PFSK-1 (cell line): ENCODE results near the gene APP. TPM values are rescaled to one million over a fixed set of nuclear protein-coding genes. Genes with fewer than 3 reads are reported as not detected.

Source experiments
- FOXP2 ChIP-seq: optimal IDR thresholded peaks from 2 replicates; pipeline ENCODE3; 2011; ENCODE audit warnings: borderline replicate concordance, control low read depth, inconsistent platforms; ENCODE audit not compliant: insufficient read depth; ENCODE audit errors: extremely low read length, extremely low read depth
- POLR2AphosphoS5 ChIP-seq: IDR thresholded peaks from 2 replicates; pipeline ENCODE4 v1.6.1; 2012; ENCODE audit warnings: low read depth, mild to moderate bottlenecking, control low read depth, low read length, moderate library complexity
- SIN3A ChIP-seq: IDR thresholded peaks from 2 replicates; pipeline ENCODE4 v1.6.1; 2012; ENCODE audit warnings: mild to moderate bottlenecking, low read length, moderate library complexity, borderline replicate concordance; ENCODE audit not compliant: insufficient read depth
- TAF1 ChIP-seq: IDR thresholded peaks from 2 replicates; pipeline ENCODE4 v1.6.1; 2012; ENCODE audit warnings: low read length, control low read depth, borderline replicate concordance; ENCODE audit not compliant: insufficient read depth
- polyA plus RNA-seq: library from polyadenylated mRNA; unstranded; fragments of >200 nt; gene quantifications from one replicate; pipeline ENCODE4 v1.2.1, GENCODE V29; 2012; ENCODE audit warnings: low read depth, missing spikeins; ENCODE audit not compliant: insufficient read length
- TF ChIP-seq, protein P1 (sequence below), 2 experiments: IDR thresholded peaks; 2 replicates each; pipeline versions ENCODE4 v1.6.1 to v1.8.0; 2011 to 2012; ENCODE audit warnings: low read depth in 2 of 2, low read length in 2 of 2, control low read depth in 1 of 2, inconsistent platforms in 1 of 2, mild to moderate bottlenecking in 1 of 2, moderate library complexity in 1 of 2; ENCODE audit not compliant: insufficient read depth in 1 of 2

The APP gene
- 1,412 TPM for polyA plus RNA-seq

DNA sequence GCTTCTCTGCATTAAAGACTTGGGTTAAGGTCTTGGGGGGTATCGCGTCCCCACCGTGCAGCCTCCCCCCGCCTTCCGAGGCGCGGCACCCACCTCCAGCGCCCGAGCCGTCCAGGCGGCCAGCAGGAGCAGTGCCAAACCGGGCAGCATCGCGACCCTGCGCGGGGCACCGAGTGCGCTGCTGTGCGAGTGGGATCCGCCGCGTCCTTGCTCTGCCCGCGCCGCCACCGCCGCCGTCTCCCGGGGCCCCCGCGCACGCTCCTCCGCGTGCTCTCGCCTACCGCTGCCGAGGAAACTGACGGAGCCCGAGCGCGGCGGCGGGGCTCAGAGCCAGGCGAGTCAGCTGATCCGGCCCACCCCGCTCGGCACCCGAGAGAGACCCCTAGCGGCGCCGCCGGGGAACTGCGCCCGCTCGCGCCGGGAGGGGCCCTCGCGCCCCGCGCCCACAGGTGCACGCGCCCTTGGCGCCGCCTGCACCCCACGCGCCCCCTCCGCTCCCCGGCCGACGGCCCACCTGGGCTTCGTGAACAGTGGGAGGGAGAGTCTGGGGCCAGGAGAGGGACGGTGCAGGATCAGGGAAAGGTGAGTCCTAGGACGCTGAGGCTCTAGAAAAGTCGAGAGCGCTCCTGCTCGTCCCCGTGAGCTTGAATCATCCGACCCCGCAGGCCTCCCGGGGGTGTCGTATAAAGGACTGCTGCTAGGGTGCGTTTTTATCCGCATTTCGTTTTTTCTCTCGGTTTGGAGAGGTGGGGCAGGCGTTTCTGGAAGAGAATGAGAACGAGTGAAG, at the start of gene APP:
TSS of gene APP (minus strand) at position 300 of the 787 bp plus-strand sequence. CDS start at position 150, 150 bp downstream.
- TF ChIP-seq SIN3A (peak; percentile 61; the same call in 1 of the 2 replicates), TAF1 (peak; percentile 88), FOXP2 (peak; percentile 97), POLR2AphosphoS5 (peak; percentile 88)
- TF ChIP-seq, protein P1, sequence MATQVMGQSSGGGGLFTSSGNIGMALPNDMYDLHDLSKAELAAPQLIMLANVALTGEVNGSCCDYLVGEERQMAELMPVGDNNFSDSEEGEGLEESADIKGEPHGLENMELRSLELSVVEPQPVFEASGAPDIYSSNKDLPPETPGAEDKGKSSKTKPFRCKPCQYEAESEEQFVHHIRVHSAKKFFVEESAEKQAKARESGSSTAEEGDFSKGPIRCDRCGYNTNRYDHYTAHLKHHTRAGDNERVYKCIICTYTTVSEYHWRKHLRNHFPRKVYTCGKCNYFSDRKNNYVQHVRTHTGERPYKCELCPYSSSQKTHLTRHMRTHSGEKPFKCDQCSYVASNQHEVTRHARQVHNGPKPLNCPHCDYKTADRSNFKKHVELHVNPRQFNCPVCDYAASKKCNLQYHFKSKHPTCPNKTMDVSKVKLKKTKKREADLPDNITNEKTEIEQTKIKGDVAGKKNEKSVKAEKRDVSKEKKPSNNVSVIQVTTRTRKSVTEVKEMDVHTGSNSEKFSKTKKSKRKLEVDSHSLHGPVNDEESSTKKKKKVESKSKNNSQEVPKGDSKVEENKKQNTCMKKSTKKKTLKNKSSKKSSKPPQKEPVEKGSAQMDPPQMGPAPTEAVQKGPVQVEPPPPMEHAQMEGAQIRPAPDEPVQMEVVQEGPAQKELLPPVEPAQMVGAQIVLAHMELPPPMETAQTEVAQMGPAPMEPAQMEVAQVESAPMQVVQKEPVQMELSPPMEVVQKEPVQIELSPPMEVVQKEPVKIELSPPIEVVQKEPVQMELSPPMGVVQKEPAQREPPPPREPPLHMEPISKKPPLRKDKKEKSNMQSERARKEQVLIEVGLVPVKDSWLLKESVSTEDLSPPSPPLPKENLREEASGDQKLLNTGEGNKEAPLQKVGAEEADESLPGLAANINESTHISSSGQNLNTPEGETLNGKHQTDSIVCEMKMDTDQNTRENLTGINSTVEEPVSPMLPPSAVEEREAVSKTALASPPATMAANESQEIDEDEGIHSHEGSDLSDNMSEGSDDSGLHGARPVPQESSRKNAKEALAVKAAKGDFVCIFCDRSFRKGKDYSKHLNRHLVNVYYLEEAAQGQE (IDR thresholded peaks at IDR 0.05; ENCODE audit: insufficient read depth in 1 of 2, low read depth in 2 of 2, low read length in 2 of 2) = 0 out of 4 replicates have a peak, but pooled peaks have one; percentile 39 to 47

DNA sequence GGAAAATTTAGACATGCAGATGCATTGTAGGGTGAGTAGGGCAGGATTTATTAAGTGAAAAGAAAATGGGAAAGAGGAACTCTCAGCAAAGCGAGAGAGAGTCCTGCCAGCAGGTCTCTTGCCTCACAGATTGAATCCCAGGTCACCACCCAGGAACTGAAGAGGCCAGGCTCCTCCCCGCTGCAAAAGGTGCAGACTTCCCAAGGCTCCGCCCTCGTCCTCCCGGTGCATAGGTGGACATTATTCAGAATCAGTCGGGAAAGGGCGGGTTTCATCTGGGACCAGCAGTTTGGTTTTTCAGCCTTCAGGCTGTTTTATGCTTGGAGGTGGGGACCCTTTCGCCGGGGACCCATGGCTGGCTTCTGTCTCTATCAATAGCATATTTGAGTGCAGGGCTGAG, 41.6 kb upstream of the APP start:
- TF ChIP-seq POLR2AphosphoS5 (no peak), FOXP2 (no peak), TAF1 (no peak), SIN3A (no peak)
- TF ChIP-seq, protein P1 (IDR thresholded peaks at IDR 0.05; ENCODE audit: insufficient read depth in 1 of 2, low read depth in 2 of 2, low read length in 2 of 2) = no peak

DNA sequence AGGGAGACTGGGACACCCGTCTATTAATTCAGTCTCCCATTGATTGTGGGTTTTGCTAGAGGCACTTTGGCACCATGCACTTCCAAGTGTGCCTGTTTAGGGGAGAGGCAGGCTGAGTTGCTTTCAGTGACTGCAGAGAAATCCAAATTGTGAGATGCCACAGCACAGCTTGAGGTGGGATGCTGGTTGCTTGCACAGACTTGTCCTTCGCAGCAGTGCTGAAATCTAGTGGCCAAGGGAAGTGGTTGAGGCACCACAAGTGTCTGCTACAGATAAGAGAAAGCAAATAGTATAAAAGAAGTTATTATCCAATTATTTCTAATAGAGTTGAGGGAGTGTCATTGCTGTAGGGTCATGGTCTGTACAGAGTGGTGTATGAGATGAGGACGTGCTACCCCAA, 40.0 kb upstream of the APP start:
- no peak for TF ChIP-seq TAF1
- TF ChIP-seq, protein P1 (IDR thresholded peaks at IDR 0.05; ENCODE audit: insufficient read depth in 1 of 2, low read depth in 2 of 2, low read length in 2 of 2) = peak in 1 of 2 experiments; percentile 65; a peak in 1 of 4 replicates
- no peak for TF ChIP-seq POLR2AphosphoS5
- no peak for TF ChIP-seq SIN3A

GRCh38 chr21:26207021-26207420, 36.5 kb upstream of the APP start:
- TF ChIP-seq, protein P1 (IDR thresholded peaks at IDR 0.05; ENCODE audit: insufficient read depth in 1 of 2, low read depth in 2 of 2, low read length in 2 of 2) = no peak
- TF ChIP-seq POLR2AphosphoS5 (no peak), FOXP2 (no peak), SIN3A (no peak)
